OCI-LY1 (cell line): Measurements from ENCODE around the gene DTX1.

Source experiments
- CTCF ChIP-seq: fragments of 200-600 bp; sonication (generic), shearing (Covaris generic); IDR thresholded peaks from 2 replicates; pipeline ENCODE4 v1.5.1; 2017; ENCODE audit warnings: mild to moderate bottlenecking, antibody characterized with exemption, low read length, moderate library complexity, mixed read lengths
- EZH2 ChIP-seq: fragments of 200-600 bp; sonication (generic), shearing (Covaris generic); IDR thresholded peaks from 2 replicates; pipeline ENCODE4 v1.8.0; 2017; ENCODE audit warnings: borderline replicate concordance, mixed run types, mild to moderate bottlenecking, antibody characterized with exemption, low read length, moderate library complexity, mixed read lengths

GRCh38 chr12:113133666-113134065 is 77.1 kb downstream of the DTX1 start:
- TF ChIP-seq CTCF (no peak), EZH2 (no peak)
